ENCODE measurements around the gene TK2.

GRCh38 chr16:66552286-66553177, 2.6 kb upstream of the TK2 start, which contains the start of gene CKLF:
- TF ChIP-seq RAD21 (IDR thresholded peaks at IDR 0.05) (peak in 1 of 2 donors; percentile 32), HNF4A (conservative IDR thresholded peaks at IDR 0.05) (no peak), YY1 (IDR thresholded peaks at IDR 0.05) (peak; percentile 82), CTCF (IDR thresholded peaks at IDR 0.05; ENCODE audit: low read depth, low read length, missing input control) (no peak), FOXA2 (IDR thresholded peaks at IDR 0.05) (no peak), REST (IDR thresholded peaks at IDR 0.05) (peak; percentile 74), RXRA (IDR thresholded peaks at IDR 0.05) (no peak), GABPA (IDR thresholded peaks at IDR 0.05 in 1 of 2, conservative IDR thresholded peaks at IDR 0.05 in 1 of 2) (no peak)

Measured in liver (tissue), 3 donors.